ENCODE measurements around the gene MRPL34. TPM values are rescaled to one million over a fixed set of nuclear protein-coding genes. Genes with fewer than 3 reads are reported as not detected.
A peak's percentile ranks its signal among the peaks of the same experiment; 100 is the strongest.

Gene MRPL34
- total and polyA plus RNA-seq, 10 donors, result 37.5 to 153 (median 74.7) TPM

DNA sequence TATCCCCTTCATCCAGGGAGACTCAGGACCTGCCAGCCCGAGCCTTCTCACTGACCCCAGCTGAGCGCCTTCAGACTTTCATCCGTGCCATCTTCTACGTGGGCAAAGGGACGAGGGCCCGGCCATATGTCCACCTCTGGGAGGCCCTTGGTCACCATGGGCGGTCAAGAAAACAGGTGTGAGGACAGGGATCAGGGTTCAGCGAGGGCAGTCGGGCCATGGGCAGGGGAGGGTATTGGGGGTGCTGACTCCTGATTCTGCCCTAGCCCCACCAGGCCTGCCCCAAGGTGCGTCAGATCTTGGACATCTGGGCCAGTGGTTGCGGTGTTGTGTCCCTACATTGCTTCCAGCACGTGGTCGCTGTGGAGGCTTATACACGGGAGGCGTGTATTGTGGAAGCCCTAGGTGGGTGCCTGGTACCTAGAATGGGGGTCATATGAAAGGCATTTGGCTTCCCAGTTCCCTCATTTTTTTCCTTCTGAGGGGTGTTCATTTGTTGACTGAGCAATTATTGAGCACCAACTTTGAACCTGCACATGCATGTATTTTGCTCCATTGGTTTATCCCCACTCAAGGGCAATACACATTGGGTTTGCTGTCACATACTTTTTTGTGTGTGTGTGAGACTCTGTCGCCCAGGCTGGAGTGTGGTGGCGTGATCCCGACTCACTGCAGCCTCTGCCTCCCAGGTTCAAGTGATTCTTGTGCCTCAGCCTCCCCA, 20.1 kb upstream of the MRPL34 start:
- Histone ChIP-seq H3K27me3 (replicated peaks in 1 of 7) (peaks cover 0 to 32% (median 14%) of the 10 kb centered on the region in 7 donors), H3K36me3 (peaks cover 0 to 25% (median 3%) of the 10 kb centered on the region in 6 donors), H3K27ac (no peak overlapping the region), H3K4me1 (peaks cover 11 to 36% (median 24%) of the 10 kb centered on the region in 6 donors), H3K9me3 (no peaks in the 10 kb centered on the region), H3K4me3 (no peak overlapping the region)
- no peak for DNase-seq
- intact Hi-C loops (cut with DNase I; ENCODE audit: low total_unique reads), result no loop called here
- 91 to 93% (median 92%) methylated on average over 17 to 18 of the region's 18 CpGs for WGBS, 5 donors
- TF ChIP-seq CTCF (IDR thresholded peaks at IDR 0.05 in 8 of 11, conservative IDR thresholded peaks at IDR 0.05 in 3 of 11) (no peak), POLR2A (IDR thresholded peaks at IDR 0.05) (no peak), POLR2AphosphoS5 (IDR thresholded peaks at IDR 0.05) (no peak)

DNA sequence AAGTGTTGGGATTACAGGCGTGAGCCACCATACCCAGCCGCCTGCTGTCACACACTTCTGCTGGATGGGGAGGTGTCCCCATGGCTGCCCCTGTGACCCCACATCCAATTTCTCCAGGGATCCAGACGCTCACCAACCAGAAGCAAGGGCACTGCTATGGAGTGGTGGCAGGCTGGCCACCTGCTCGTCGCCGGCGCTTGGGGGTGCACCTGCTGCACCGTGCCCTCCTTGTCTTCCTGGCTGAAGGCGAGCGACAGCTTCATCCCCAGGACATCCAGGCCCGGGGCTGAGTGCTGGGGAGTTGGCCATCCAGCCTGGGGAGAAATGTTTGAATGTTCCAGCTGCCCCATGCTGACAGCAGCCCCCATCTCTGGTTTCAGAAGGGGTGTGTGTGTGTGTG, 19.4 kb upstream of the MRPL34 start:
- WGBS, 5 donors, result 94 to 96% (median 95%) methylated on average over 10 to 11 of the region's 11 CpGs
- Histone ChIP-seq H3K9me3 (no peaks in the 10 kb centered on the region), H3K4me3 (no peak overlapping the region), H3K36me3 (peaks cover 0 to 25% (median 3%) of the 10 kb centered on the region in 6 donors), H3K27me3 (replicated peaks in 1 of 7) (peaks cover 0 to 26% (median 13%) of the 10 kb centered on the region in 7 donors), H3K27ac (no peak overlapping the region), H3K4me1 (peaks cover 11 to 31% (median 22%) of the 10 kb centered on the region in 6 donors)
- intact Hi-C loops (cut with DNase I; ENCODE audit: low total_unique reads), result no loop called here
- no peak for TF ChIP-seq POLR2AphosphoS5 (IDR thresholded peaks at IDR 0.05)
- no peak for TF ChIP-seq POLR2A (IDR thresholded peaks at IDR 0.05)
- TF ChIP-seq CTCF (IDR thresholded peaks at IDR 0.05 in 8 of 11, conservative IDR thresholded peaks at IDR 0.05 in 3 of 11), result no peak
- DNase-seq, result no peak

GRCh38 chr19:17286752-17287151, 18.9 kb upstream of the MRPL34 start:
- peaks cover 0 to 25% (median 3%) of the 10 kb centered on the region in 6 donors for H3K36me3 ChIP-seq
- H3K9me3 ChIP-seq, result no peaks in the 10 kb centered on the region
- intact Hi-C loops (cut with DNase I; ENCODE audit: low total_unique reads), result no loop called here
- WGBS, 5 donors, result 89 to 98% (median 91%) methylated on average over 9 of the region's 9 CpGs
- H3K4me3 ChIP-seq, result no peak overlapping the region
- H3K27me3 ChIP-seq (replicated peaks in 1 of 7), result peaks cover 0 to 21% (median 8%) of the 10 kb centered on the region in 7 donors
- DNase-seq, result no peak
- TF ChIP-seq POLR2AphosphoS5 (IDR thresholded peaks at IDR 0.05), result no peak
- no peak for TF ChIP-seq POLR2A (IDR thresholded peaks at IDR 0.05)
- no peak for TF ChIP-seq CTCF (IDR thresholded peaks at IDR 0.05 in 8 of 11, conservative IDR thresholded peaks at IDR 0.05 in 3 of 11)
- H3K4me1 ChIP-seq, result peaks cover 8 to 27% (median 17%) of the 10 kb centered on the region in 6 donors
- no peak overlapping the region for H3K27ac ChIP-seq

DNA sequence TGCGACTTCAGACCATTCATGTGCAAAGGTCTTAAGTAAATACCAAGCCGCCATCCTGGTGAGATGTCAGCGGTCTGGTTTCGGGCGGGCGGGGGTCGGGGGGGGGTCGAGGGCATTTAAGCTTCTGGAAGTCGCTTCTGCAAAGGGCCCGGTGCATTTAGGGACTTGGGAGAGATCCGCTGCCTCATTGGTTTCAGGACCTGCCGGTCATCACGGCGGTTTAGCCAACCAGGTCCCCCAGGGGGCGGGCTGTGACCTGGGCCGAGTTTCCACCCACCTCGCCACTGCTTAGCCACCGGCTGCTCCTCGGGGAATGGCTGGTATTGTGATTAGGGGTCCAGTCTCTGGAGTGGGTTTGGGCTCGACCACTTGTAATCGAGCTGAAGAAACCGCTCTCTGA, 16.2 kb upstream of the MRPL34 start:
- Histone ChIP-seq H3K27me3 (replicated peaks in 1 of 7) (peaks cover 0 to 8% (median 0%) of the 10 kb centered on the region in 7 donors), H3K9me3 (no peaks in the 10 kb centered on the region), H3K27ac (no peak overlapping the region), H3K36me3 (peaks cover 0 to 18% (median 0%) of the 10 kb centered on the region in 6 donors), H3K4me1 (peaks cover 0 to 40% (median 13%) of the 10 kb centered on the region in 6 donors), H3K4me3 (peak overlapping the region in 1 of 8 donors; percentile 27)
- WGBS, 5 donors, result 12 to 18% (median 15%) methylated on average over 11 to 22 of the region's 22 CpGs
- TF ChIP-seq POLR2A (IDR thresholded peaks at IDR 0.05), result no peak
- peak in 1 of 11 experiments; percentile 14 for TF ChIP-seq CTCF (IDR thresholded peaks at IDR 0.05 in 8 of 11, conservative IDR thresholded peaks at IDR 0.05 in 3 of 11)
- TF ChIP-seq POLR2AphosphoS5 (IDR thresholded peaks at IDR 0.05), result no peak
- intact Hi-C loops (cut with DNase I; ENCODE audit: low total_unique reads), result no loop called here
- DNase-seq, result peak; percentile 85
